ENCODE measurements around the gene MT1F. TPM values are rescaled to one million over a fixed set of nuclear protein-coding genes. Genes with fewer than 3 reads are reported as not detected.

MT1F gene
- total and polyA plus RNA-seq, 2 of the 4 experiments (the other 2 are of a cell fraction), result 0.56 TPM; not detected in 1

DNA sequence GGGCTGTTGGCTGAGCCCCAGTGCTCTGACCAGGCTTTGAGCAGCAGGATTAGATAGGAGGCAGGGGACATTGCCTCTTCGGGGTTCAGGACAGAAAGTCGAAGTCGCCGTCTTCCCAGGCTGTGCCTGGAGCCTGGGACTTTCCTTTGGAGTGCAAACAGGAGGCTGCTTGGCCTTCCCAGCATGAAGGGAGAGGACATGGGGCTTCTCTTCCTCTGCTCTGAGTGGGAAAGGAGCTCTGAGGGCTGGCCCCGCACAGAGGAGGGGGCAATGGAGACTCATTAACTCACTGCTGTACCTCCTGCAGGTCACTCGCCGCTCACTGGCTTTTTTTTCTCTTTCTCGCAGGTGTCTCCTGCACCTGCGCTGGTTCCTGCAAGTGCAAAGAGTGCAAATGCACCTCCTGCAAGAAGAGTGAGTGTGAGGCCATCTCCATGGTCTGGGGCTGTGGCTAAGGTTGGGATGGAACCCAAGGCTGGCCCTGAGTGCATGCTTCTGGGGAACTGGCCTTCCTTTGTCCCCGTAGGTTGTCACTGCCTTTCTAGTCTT lies 642 bp downstream of the MT1F start:
- Histone ChIP-seq H3K27ac (ENCODE audit: insufficient read depth, low read length) (no peak overlapping the region), H4K5ac (ENCODE audit: low read depth, low read length) (no peak overlapping the region), H4K8ac (ENCODE audit: low read depth in 2 of 2, low read length in 2 of 2) (no peak overlapping the region), H2AK5ac (ENCODE audit: low read depth, low read length) (no peak overlapping the region), H3K14ac (replicated peaks; ENCODE audit: low read depth, low read length) (no peak overlapping the region), H2BK15ac (ENCODE audit: low read depth, low read length) (no peak overlapping the region), H3K23ac (ENCODE audit: low read depth, low read length) (peak overlapping the region; percentile 13; the same call in 1 of the 2 replicates), H3K9me3 (ENCODE audit: control insufficient read depth, insufficient read depth, low read length) (no peaks in the 10 kb centered on the region), H2BK5ac (ENCODE audit: low read depth, low read length, poor library complexity, severe bottlenecking) (no peak overlapping the region), H2AK9ac (replicated peaks; ENCODE audit: low read depth, low read length, poor library complexity) (no peak overlapping the region), H3K27me3 (ENCODE audit: control insufficient read depth, insufficient read depth, low read length) (peaks cover 78% of the 10 kb centered on the region), H3K9ac (ENCODE audit: low read depth, low read length) (no peak overlapping the region), H3K4me1 (ENCODE audit: control insufficient read depth, insufficient read depth, low read length) (peaks cover 3% of the 10 kb centered on the region; the same call in 1 of the 2 replicates), H3K79me1 (ENCODE audit: low read depth in 1 of 2, low read length in 2 of 2) (no peaks in the 10 kb centered on the region), H3K36me3 (ENCODE audit: control insufficient read depth, insufficient read depth, low read length) (no peaks in the 10 kb centered on the region), H2AFZ (replicated peaks; ENCODE audit: low read length, poor library complexity) (peak overlapping the region; percentile 73), H3K9me1 (ENCODE audit: insufficient read depth, low read length) (peaks cover 3% of the 10 kb centered on the region; the same call in 1 of the 2 replicates), H4K91ac (ENCODE audit: insufficient read depth, low read depth, low read length) (no peak overlapping the region), H4K20me1 (ENCODE audit: insufficient read depth, low read length) (no peaks in the 10 kb centered on the region), H3K4ac (ENCODE audit: low read depth, low read length) (no peak overlapping the region), H2BK20ac (ENCODE audit: low read depth, low read length) (no peak overlapping the region), H3K18ac (ENCODE audit: low read depth, low read length) (no peak overlapping the region), H3K56ac (ENCODE audit: extremely low read depth, insufficient read depth, low read length) (no peak overlapping the region), H3K4me2 (ENCODE audit: low read depth, low read length) (peak overlapping the region; percentile 27), H2BK120ac (ENCODE audit: low read depth, low read length) (no peak overlapping the region), H3K4me3 (ENCODE audit: insufficient read depth, low read depth, low read length) (no peak overlapping the region)
- POLR2A ChIA-PET (ENCODE audit: unreplicated experiment), result no interaction called here
- dilution Hi-C loops (cut with HindIII; ENCODE audit: low sequenced_read_pairs, unreplicated experiment), result no loop called here
- ATAC-seq (ENCODE audit: low read depth) (no peak), DNase-seq (no peak)
- intact Hi-C loops (cut with micrococcal nuclease), result no loop called here
- WGBS, 2 experiments (ENCODE audit: extremely low coverage in 2 of 2, insufficient read length in 1 of 2), result 21% methylated on average over 5 of the region's 10 CpGs; no CpG with 5 or more reads in 1 of the 2 experiments
- BruUV-seq (replicated peaks), result no TSS peak
- CTCF ChIA-PET, result no interaction called here
- TF ChIP-seq FOS (IDR thresholded peaks at IDR 0.05; ENCODE audit: low read depth, low read length) (no peak), CHD1 (IDR thresholded peaks at IDR 0.05; ENCODE audit: low read depth, low read length) (no peak), MAZ (IDR thresholded peaks at IDR 0.05; ENCODE audit: borderline replicate concordance, low read depth, low read length) (no peak), SMC3 (IDR thresholded peaks at IDR 0.05; ENCODE audit: low read depth, low read length) (no peak), RAD21 (IDR thresholded peaks at IDR 0.05; ENCODE audit: low read length) (no peak)
- TF ChIP-seq, protein P1, sequence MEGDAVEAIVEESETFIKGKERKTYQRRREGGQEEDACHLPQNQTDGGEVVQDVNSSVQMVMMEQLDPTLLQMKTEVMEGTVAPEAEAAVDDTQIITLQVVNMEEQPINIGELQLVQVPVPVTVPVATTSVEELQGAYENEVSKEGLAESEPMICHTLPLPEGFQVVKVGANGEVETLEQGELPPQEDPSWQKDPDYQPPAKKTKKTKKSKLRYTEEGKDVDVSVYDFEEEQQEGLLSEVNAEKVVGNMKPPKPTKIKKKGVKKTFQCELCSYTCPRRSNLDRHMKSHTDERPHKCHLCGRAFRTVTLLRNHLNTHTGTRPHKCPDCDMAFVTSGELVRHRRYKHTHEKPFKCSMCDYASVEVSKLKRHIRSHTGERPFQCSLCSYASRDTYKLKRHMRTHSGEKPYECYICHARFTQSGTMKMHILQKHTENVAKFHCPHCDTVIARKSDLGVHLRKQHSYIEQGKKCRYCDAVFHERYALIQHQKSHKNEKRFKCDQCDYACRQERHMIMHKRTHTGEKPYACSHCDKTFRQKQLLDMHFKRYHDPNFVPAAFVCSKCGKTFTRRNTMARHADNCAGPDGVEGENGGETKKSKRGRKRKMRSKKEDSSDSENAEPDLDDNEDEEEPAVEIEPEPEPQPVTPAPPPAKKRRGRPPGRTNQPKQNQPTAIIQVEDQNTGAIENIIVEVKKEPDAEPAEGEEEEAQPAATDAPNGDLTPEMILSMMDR (conservative IDR thresholded peaks at IDR 0.05; ENCODE audit: low read depth, low read length), result no peak
- in situ Hi-C loops (cut with MboI; ENCODE audit: low sequenced_read_pairs), result no loop called here
